GM23338 (cell line): Measurements from ENCODE around the gene G6PC2. TPM values are rescaled to one million over a fixed set of nuclear protein-coding genes. Genes with fewer than 3 reads are reported as not detected.

Experiments used
- ATAC-seq: fragments of 200-7000 bp; cut with Tn5 transposase; 3 replicates; pipeline ENCODE4 v1.9.1; 2020
- DNase-seq: peaks from one replicate; pipeline ENCODE4 v3.0.0-alpha.2; 2015; ENCODE audit warnings: low spot score
- H2AFZ ChIP-seq: fragments of 200-600 bp; sonication (generic); 2 replicates; pipeline ENCODE4 v1.8.0; 2016; ENCODE audit warnings: antibody characterized with exemption, mild to moderate bottlenecking, moderate library complexity
- H3F3A ChIP-seq: fragments of 200-600 bp; sonication (generic); replicated peaks from 2 replicates; pipeline ENCODE4 v1.8.0; 2017; ENCODE audit warnings: antibody characterized with exemption, mixed run types, low read depth
- H3K27ac ChIP-seq: fragments of 200-600 bp; sonication (generic); 2 replicates; pipeline ENCODE4 v1.6.1; 2016; ENCODE audit warnings: low read depth
- H3K27me3 ChIP-seq: fragments of 200-600 bp; sonication (generic); 2 replicates; pipeline ENCODE4 v1.8.0; 2016; ENCODE audit warnings: mild to moderate bottlenecking, mixed run types, moderate library complexity; ENCODE audit not compliant: insufficient read depth
- H3K36me3 ChIP-seq: fragments of 200-600 bp; sonication (generic); 2 replicates; pipeline ENCODE4 v1.8.0; 2016; ENCODE audit warnings: mild to moderate bottlenecking; ENCODE audit not compliant: insufficient read depth
- H3K4me1 ChIP-seq: fragments of 200-600 bp; sonication (generic); 2 replicates; pipeline ENCODE4 v1.8.0; 2016; ENCODE audit warnings: mild to moderate bottlenecking, moderate library complexity; ENCODE audit not compliant: insufficient read depth
- H3K4me2 ChIP-seq: fragments of 200-600 bp; sonication (generic); 2 replicates; pipeline ENCODE4 v1.7.1; 2017; ENCODE audit warnings: mixed run types
- H3K4me3 ChIP-seq: fragments of 200-600 bp; sonication (generic); 2 replicates; pipeline ENCODE4 v1.6.1; 2016; ENCODE audit warnings: mixed run types
- H3K79me2 ChIP-seq: fragments of 200-600 bp; sonication (generic); replicated peaks from 2 replicates; pipeline ENCODE4 v1.8.0; 2017; ENCODE audit warnings: mild to moderate bottlenecking; ENCODE audit not compliant: insufficient read depth
- H3K9me2 ChIP-seq: fragments of 200-600 bp; sonication (generic); 2 replicates; pipeline ENCODE4 v1.8.0; 2017; ENCODE audit not compliant: insufficient read depth
- H4K20me1 ChIP-seq: fragments of 200-600 bp; sonication (generic); replicated peaks from 2 replicates; pipeline ENCODE4 v1.8.0; 2017; ENCODE audit warnings: mild to moderate bottlenecking; ENCODE audit not compliant: insufficient read depth
- H3K27ac Mint-ChIP-seq: 2 replicates; pipeline ENCODE4 v1.8.0; 2020; ENCODE audit warnings: inconsistent platforms, mild to moderate bottlenecking, moderate library complexity, mixed read lengths
- H3K27me3 Mint-ChIP-seq: 3 replicates; pipeline ENCODE4 v1.8.0; 2022; ENCODE audit warnings: low read depth, mild to moderate bottlenecking, moderate library complexity, mixed read lengths, inconsistent platforms; ENCODE audit not compliant: insufficient read depth, poor library complexity
- H3K36me3 Mint-ChIP-seq: 3 replicates; pipeline ENCODE4 v1.8.0; 2021; ENCODE audit warnings: low read depth, mild to moderate bottlenecking, inconsistent platforms, moderate library complexity, mixed read lengths
- H3K4me1 Mint-ChIP-seq: 3 replicates; pipeline ENCODE4 v1.8.0; 2020; ENCODE audit warnings: mild to moderate bottlenecking, inconsistent platforms, mixed read lengths
- H3K4me3 Mint-ChIP-seq: 3 replicates; pipeline ENCODE4 v1.8.0; 2021; ENCODE audit warnings: moderate library complexity, mild to moderate bottlenecking, inconsistent platforms, mixed read lengths
- H3K9me3 Mint-ChIP-seq: 3 replicates; pipeline ENCODE4 v1.8.0; 2020; ENCODE audit warnings: moderate library complexity, mild to moderate bottlenecking, inconsistent platforms, mixed read lengths
- CREB1 ChIP-seq: fragments of 250-450 bp; sonication (Bioruptor Pico); IDR thresholded peaks from 2 replicates; pipeline ENCODE4 v1.5.0; 2020; ENCODE audit warnings: low read depth, mild to moderate bottlenecking, moderate library complexity
- CTCF ChIP-seq, 2 experiments: fragments of 200-600 bp in 1 of 2; sonication (generic) in 1 of 2; conservative IDR thresholded peaks; 2 replicates each; pipeline versions ENCODE4 v1.5.1 to v1.6.1; 2016 to 2017; ENCODE audit warnings: antibody characterized with exemption in 2 of 2, low read depth in 2 of 2, mild to moderate bottlenecking in 2 of 2, moderate library complexity in 1 of 2
- ETS1 ChIP-seq: IDR thresholded peaks from 2 replicates; pipeline ENCODE4 v1.6.1; 2016; ENCODE audit warnings: antibody characterized with exemption
- EZH2 ChIP-seq: fragments of 200-600 bp; sonication (generic); IDR thresholded peaks from one replicate; pipeline ENCODE4 v1.8.0; 2017; ENCODE audit warnings: antibody characterized with exemption, mild to moderate bottlenecking, low read depth; ENCODE audit not compliant: unreplicated experiment
- JUNB ChIP-seq: IDR thresholded peaks from one replicate; pipeline ENCODE4 v1.6.1; 2016; ENCODE audit warnings: antibody characterized with exemption; ENCODE audit not compliant: unreplicated experiment
- NANOG ChIP-seq: IDR thresholded peaks from 2 replicates; pipeline ENCODE4 v1.6.1; 2016; ENCODE audit warnings: antibody characterized with exemption, borderline replicate concordance
- POLR2AphosphoS5 ChIP-seq: IDR thresholded peaks from 2 replicates; pipeline ENCODE4 v1.6.1; 2016; ENCODE audit warnings: antibody characterized with exemption, low read depth
- REST ChIP-seq: IDR thresholded peaks from one replicate; pipeline ENCODE4 v1.6.1; 2018; ENCODE audit warnings: antibody characterized with exemption; ENCODE audit not compliant: unreplicated experiment
- STAT1 ChIP-seq: IDR thresholded peaks from one replicate; pipeline ENCODE4 v1.6.1; 2016; ENCODE audit warnings: antibody characterized with exemption; ENCODE audit not compliant: unreplicated experiment
- ZNF114 ChIP-seq: fragments of 250-450 bp; sonication (Bioruptor Pico); IDR thresholded peaks from 2 replicates; pipeline ENCODE4 v1.5.0; 2020; ENCODE audit warnings: mild to moderate bottlenecking, moderate library complexity
- ZNF331 ChIP-seq: fragments of 250-450 bp; sonication (Bioruptor Pico); IDR thresholded peaks from 2 replicates; pipeline ENCODE4 v1.5.0; 2020; ENCODE audit warnings: low read depth, mild to moderate bottlenecking, moderate library complexity
- polyA plus RNA-seq: library from polyadenylated mRNA; unstranded; fragments of >200 nt; fragmentation: Nextera tagmentation; extraction: Ambion mirVana; gene quantifications from 2 replicates; pipeline ENCODE4 v1.2.1, GENCODE V29; 2016
- total RNA-seq: library from RNA; depleted of rRNA; stranded (reverse); fragments of >200 nt; shearing (Covaris generic); gene quantifications from 2 replicates; pipeline ENCODE4 v1.2.3, GENCODE V29; 2014
- TF ChIP-seq, protein P1 (sequence below): fragments of 250-450 bp; sonication (Bioruptor Pico); IDR thresholded peaks from 2 replicates; pipeline ENCODE4 v1.5.0; 2020; ENCODE audit warnings: mild to moderate bottlenecking, moderate library complexity

Gene G6PC2
- total and polyA plus RNA-seq, 2 experiments from 2014 or later = not detected

- Mint-ChIP-seq H3K4me3 (no peak overlapping the region), H3K27ac (no peak overlapping the region), H3K36me3 (no peaks in the 10 kb centered on the region), H3K27me3 (no peaks in the 10 kb centered on the region), H3K9me3 (0 out of 3 replicates have a peak, but pooled peaks cover 3% of the 10 kb centered on the region), H3K4me1 (peaks cover 7% of the 10 kb centered on the region; the same call in 2 of the 3 replicates)
- no peak for ATAC-seq
- Histone ChIP-seq H3K4me3 (no peak overlapping the region), H3K36me3 (no peaks in the 10 kb centered on the region), H3F3A (no peaks in the 10 kb centered on the region), H4K20me1 (no peaks in the 10 kb centered on the region), H3K79me2 (no peaks in the 10 kb centered on the region), H3K27me3 (no peaks in the 10 kb centered on the region), H3K9me2 (no peaks in the 10 kb centered on the region), H3K27ac (no peak overlapping the region), H3K4me2 (no peak overlapping the region), H2AFZ (no peak overlapping the region), H3K4me1 (peaks cover 6% of the 10 kb centered on the region; the same call in 1 of the 2 replicates)
- TF ChIP-seq STAT1 (no peak), REST (no peak), NANOG (no peak), ETS1 (no peak), CREB1 (no peak), POLR2AphosphoS5 (no peak), ZNF331 (no peak), EZH2 (no peak), CTCF (conservative IDR thresholded peaks at IDR 0.05; ENCODE audit: low read depth in 2 of 2) (no peak), JUNB (no peak), ZNF114 (CRISPR knock-in tag) (no peak)
- TF ChIP-seq, protein P1, sequence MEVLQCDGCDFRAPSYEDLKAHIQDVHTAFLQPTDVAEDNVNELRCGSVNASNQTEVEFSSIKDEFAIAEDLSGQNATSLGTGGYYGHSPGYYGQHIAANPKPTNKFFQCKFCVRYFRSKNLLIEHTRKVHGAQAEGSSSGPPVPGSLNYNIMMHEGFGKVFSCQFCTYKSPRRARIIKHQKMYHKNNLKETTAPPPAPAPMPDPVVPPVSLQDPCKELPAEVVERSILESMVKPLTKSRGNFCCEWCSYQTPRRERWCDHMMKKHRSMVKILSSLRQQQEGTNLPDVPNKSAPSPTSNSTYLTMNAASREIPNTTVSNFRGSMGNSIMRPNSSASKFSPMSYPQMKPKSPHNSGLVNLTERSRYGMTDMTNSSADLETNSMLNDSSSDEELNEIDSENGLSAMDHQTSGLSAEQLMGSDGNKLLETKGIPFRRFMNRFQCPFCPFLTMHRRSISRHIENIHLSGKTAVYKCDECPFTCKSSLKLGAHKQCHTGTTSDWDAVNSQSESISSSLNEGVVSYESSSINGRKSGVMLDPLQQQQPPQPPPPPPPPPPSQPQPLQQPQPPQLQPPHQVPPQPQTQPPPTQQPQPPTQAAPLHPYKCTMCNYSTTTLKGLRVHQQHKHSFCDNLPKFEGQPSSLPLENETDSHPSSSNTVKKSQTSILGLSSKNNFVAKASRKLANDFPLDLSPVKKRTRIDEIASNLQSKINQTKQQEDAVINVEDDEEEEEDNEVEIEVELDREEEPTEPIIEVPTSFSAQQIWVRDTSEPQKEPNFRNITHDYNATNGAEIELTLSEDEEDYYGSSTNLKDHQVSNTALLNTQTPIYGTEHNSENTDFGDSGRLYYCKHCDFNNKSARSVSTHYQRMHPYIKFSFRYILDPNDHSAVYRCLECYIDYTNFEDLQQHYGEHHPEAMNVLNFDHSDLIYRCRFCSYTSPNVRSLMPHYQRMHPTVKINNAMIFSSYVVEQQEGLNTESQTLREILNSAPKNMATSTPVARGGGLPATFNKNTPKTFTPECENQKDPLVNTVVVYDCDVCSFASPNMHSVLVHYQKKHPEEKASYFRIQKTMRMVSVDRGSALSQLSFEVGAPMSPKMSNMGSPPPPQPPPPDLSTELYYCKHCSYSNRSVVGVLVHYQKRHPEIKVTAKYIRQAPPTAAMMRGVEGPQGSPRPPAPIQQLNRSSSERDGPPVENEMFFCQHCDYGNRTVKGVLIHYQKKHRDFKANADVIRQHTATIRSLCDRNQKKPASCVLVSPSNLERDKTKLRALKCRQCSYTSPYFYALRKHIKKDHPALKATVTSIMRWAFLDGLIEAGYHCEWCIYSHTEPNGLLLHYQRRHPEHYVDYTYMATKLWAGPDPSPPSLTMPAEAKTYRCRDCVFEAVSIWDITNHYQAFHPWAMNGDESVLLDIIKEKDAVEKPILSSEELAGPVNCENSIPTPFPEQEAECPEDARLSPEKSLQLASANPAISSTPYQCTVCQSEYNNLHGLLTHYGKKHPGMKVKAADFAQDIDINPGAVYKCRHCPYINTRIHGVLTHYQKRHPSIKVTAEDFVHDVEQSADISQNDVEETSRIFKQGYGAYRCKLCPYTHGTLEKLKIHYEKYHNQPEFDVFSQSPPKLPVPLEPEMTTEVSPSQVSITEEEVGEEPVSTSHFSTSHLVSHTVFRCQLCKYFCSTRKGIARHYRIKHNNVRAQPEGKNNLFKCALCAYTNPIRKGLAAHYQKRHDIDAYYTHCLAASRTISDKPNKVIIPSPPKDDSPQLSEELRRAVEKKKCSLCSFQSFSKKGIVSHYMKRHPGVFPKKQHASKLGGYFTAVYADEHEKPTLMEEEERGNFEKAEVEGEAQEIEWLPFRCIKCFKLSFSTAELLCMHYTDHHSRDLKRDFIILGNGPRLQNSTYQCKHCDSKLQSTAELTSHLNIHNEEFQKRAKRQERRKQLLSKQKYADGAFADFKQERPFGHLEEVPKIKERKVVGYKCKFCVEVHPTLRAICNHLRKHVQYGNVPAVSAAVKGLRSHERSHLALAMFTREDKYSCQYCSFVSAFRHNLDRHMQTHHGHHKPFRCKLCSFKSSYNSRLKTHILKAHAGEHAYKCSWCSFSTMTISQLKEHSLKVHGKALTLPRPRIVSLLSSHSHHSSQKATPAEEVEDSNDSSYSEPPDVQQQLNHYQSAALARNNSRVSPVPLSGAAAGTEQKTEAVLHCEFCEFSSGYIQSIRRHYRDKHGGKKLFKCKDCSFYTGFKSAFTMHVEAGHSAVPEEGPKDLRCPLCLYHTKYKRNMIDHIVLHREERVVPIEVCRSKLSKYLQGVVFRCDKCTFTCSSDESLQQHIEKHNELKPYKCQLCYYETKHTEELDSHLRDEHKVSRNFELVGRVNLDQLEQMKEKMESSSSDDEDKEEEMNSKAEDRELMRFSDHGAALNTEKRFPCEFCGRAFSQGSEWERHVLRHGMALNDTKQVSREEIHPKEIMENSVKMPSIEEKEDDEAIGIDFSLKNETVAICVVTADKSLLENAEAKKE (CRISPR knock-in tag) = no peak
- no peak for DNase-seq
These were observed 27.9 kb downstream of the G6PC2 start for GRCh38 chr2:168929031-168929430.
